MM.1S (cell line): ENCODE results near the gene SLC25A31.
A peak's percentile ranks its signal among the peaks of the same experiment; 100 is the strongest.

Experiments used
- DNase-seq: peaks from one replicate; pipeline ENCODE4 v3.0.0-alpha.2; 2015
- H2AFZ ChIP-seq: fragments of 300-600 bp; sonication (generic); 2 replicates; pipeline ENCODE4 v1.6.0; 2016; ENCODE audit warnings: antibody characterized with exemption, low read length
- H3F3A ChIP-seq: fragments of 300-600 bp; sonication (generic); 2 replicates; pipeline ENCODE4 v1.6.1; 2016; ENCODE audit warnings: mild to moderate bottlenecking, antibody characterized with exemption, low read length, moderate library complexity, mixed read lengths; ENCODE audit not compliant: insufficient read depth
- H3K27ac ChIP-seq: fragments of 300-600 bp; sonication (generic); 2 replicates; pipeline ENCODE4 v1.5.1; 2016; ENCODE audit warnings: mild to moderate bottlenecking, low read length
- H3K27me3 ChIP-seq: fragments of 300-600 bp; sonication (generic); replicated peaks from 2 replicates; pipeline ENCODE4 v1.6.0; 2016; ENCODE audit warnings: low read length; ENCODE audit not compliant: insufficient read depth
- H3K36me3 ChIP-seq: fragments of 300-600 bp; sonication (generic); replicated peaks from 2 replicates; pipeline ENCODE4 v1.6.1; 2016; ENCODE audit warnings: mild to moderate bottlenecking, low read length, mixed read lengths; ENCODE audit not compliant: insufficient read depth
- H3K4me1 ChIP-seq: fragments of 300-600 bp; sonication (generic); 2 replicates; pipeline ENCODE4 v1.6.1; 2016; ENCODE audit warnings: low read length, mixed read lengths
- H3K4me2 ChIP-seq: fragments of 300-600 bp; sonication (generic); 2 replicates; pipeline ENCODE4 v1.6.0; 2016; ENCODE audit warnings: low read depth, low read length
- H3K4me3 ChIP-seq: fragments of 300-600 bp; sonication (generic); 2 replicates; pipeline ENCODE4 v1.5.1; 2016; ENCODE audit warnings: low read length, mixed read lengths
- H3K79me2 ChIP-seq: fragments of 300-600 bp; sonication (generic); 2 replicates; pipeline ENCODE4 v1.6.1; 2016; ENCODE audit warnings: mixed run types, low read length, mixed read lengths
- H3K9ac ChIP-seq: fragments of 300-600 bp; sonication (generic); 2 replicates; pipeline ENCODE4 v1.6.1; 2016; ENCODE audit warnings: low read length, mixed read lengths
- H3K9me2 ChIP-seq: fragments of 300-600 bp; sonication (generic); replicated peaks from 2 replicates; pipeline ENCODE4 v1.6.1; 2016; ENCODE audit warnings: mild to moderate bottlenecking, low read length, mixed read lengths; ENCODE audit not compliant: insufficient read depth
- H3K9me3 ChIP-seq: fragments of 300-600 bp; sonication (generic); replicated peaks from 2 replicates; pipeline ENCODE4 v1.6.1; 2016; ENCODE audit warnings: mild to moderate bottlenecking, low read length, mixed read lengths; ENCODE audit not compliant: insufficient read depth
- H4K20me1 ChIP-seq: fragments of 300-600 bp; sonication (generic); 2 replicates; pipeline ENCODE4 v1.6.1; 2016; ENCODE audit warnings: mild to moderate bottlenecking, low read length, moderate library complexity, mixed read lengths; ENCODE audit not compliant: insufficient read depth
- CTCF ChIP-seq: fragments of 300-600 bp; sonication (generic); IDR thresholded peaks from 2 replicates; pipeline ENCODE4 v1.5.1; 2016; ENCODE audit warnings: antibody characterized with exemption, low read length, mixed read lengths
- EZH2 ChIP-seq: fragments of 300-600 bp; sonication (generic); optimal IDR thresholded peaks from 2 replicates; pipeline ENCODE3; 2017; ENCODE audit warnings: low read depth, mild to moderate bottlenecking, antibody characterized with exemption, low read length, mixed read lengths
- EZH2phosphoT487 ChIP-seq: fragments of 300-600 bp; sonication (generic); IDR thresholded peaks from 2 replicates; pipeline ENCODE4 v1.6.1; 2018; ENCODE audit warnings: antibody characterized with exemption, low read length

Gene SLC25A31

GRCh38 chr4:127783026-127783769 is 53.0 kb downstream of the SLC25A31 start:
- Histone ChIP-seq H3K27ac (peak overlapping the region; percentile 49; the same call in 1 of the 2 replicates), H3K9me2 (no peaks in the 10 kb centered on the region), H3K79me2 (peaks cover 57% of the 10 kb centered on the region), H3K4me1 (peaks cover 26% of the 10 kb centered on the region), H3F3A (peaks cover 12% of the 10 kb centered on the region), H3K36me3 (0 out of 2 replicates have a peak, but pooled peaks cover 6% of the 10 kb centered on the region), H3K9ac (peak overlapping the region; percentile 78), H3K4me3 (peak overlapping the region; percentile 80), H2AFZ (peak overlapping the region; percentile 75), H3K27me3 (no peaks in the 10 kb centered on the region), H4K20me1 (no peaks in the 10 kb centered on the region), H3K9me3 (no peaks in the 10 kb centered on the region), H3K4me2 (peak overlapping the region; percentile 81)
- TF ChIP-seq EZH2phosphoT487 (no peak), EZH2 (no peak), CTCF (no peak)
- peak; percentile 52 for DNase-seq

GRCh38 chr4:127783955-127784770 is 54.0 kb downstream of the SLC25A31 start:
- Histone ChIP-seq H3K4me2 (peak overlapping the region; percentile 81), H3K79me2 (peaks cover 67% of the 10 kb centered on the region), H3K9ac (no peak overlapping the region)

GRCh38 chr4:127788517-127788916 is 58.3 kb downstream of the SLC25A31 start:
- Histone ChIP-seq H3K27ac (no peak overlapping the region), H3K4me3 (no peak overlapping the region), H3F3A (peaks cover 4% of the 10 kb centered on the region; the same call in 1 of the 2 replicates), H3K9me2 (no peaks in the 10 kb centered on the region), H3K4me1 (peaks cover 18% of the 10 kb centered on the region), H3K36me3 (0 out of 2 replicates have a peak, but pooled peaks cover 6% of the 10 kb centered on the region), H2AFZ (no peak overlapping the region), H3K4me2 (no peak overlapping the region), H4K20me1 (peaks cover 4% of the 10 kb centered on the region; the same call in 1 of the 2 replicates), H3K79me2 (peaks cover 95% of the 10 kb centered on the region), H3K9ac (no peak overlapping the region), H3K9me3 (no peaks in the 10 kb centered on the region), H3K27me3 (no peaks in the 10 kb centered on the region)
- peak; percentile 65 for DNase-seq
- TF ChIP-seq CTCF (peak; percentile 70), EZH2phosphoT487 (no peak)

More at GRCh38 chr4:127783955-127784770, 54.0 kb downstream of the SLC25A31 start:
- Histone ChIP-seq H3F3A (peaks cover 9% of the 10 kb centered on the region), H3K27ac (no peak overlapping the region), H3K4me3 (0 out of 2 replicates have a peak overlapping the region, but pooled peaks have one; percentile 4), H3K4me1 (peaks cover 22% of the 10 kb centered on the region), H3K36me3 (0 out of 2 replicates have a peak, but pooled peaks cover 6% of the 10 kb centered on the region), H3K9me2 (no peaks in the 10 kb centered on the region), H3K9me3 (no peaks in the 10 kb centered on the region), H2AFZ (no peak overlapping the region), H4K20me1 (peaks cover 4% of the 10 kb centered on the region; the same call in 1 of the 2 replicates), H3K27me3 (no peaks in the 10 kb centered on the region)
- peak; percentile 30 for DNase-seq
- no peak for TF ChIP-seq EZH2
- no peak for TF ChIP-seq CTCF
- TF ChIP-seq EZH2phosphoT487, result no peak
